Measurements from ENCODE around the gene LRP6. TPM values are rescaled to one million over a fixed set of nuclear protein-coding genes. Genes with fewer than 3 reads are reported as not detected.

Gene LRP6
- polyA plus RNA-seq, 1 donor from 2014 or later = 33.5 TPM

GRCh38 chr12:12194206-12194605 lies 72.6 kb downstream of the LRP6 start:
- H3K9me2 ChIP-seq (ENCODE audit: insufficient read depth, low read length) = no peaks in the 10 kb centered on the region
- H3K36me3 ChIP-seq (ENCODE audit: insufficient read depth, low read length) = peaks cover 13% of the 10 kb centered on the region
- no peak overlapping the region for H3K9ac ChIP-seq (ENCODE audit: low read length)
- H3K27me3 ChIP-seq (ENCODE audit: insufficient read depth, low read depth, low read length) = no peaks in the 10 kb centered on the region
- no peak overlapping the region for H3K27ac ChIP-seq (ENCODE audit: low read length)
- TF ChIP-seq EZH2 (IDR thresholded peaks at IDR 0.05; ENCODE audit: borderline replicate concordance, insufficient read depth, low read length, poor library complexity, severe bottlenecking) (no peak), SMC3 (conservative IDR thresholded peaks at IDR 0.05; ENCODE audit: poor library complexity) (no peak), MXI1 (conservative IDR thresholded peaks at IDR 0.05; ENCODE audit: poor library complexity, severe bottlenecking) (no peak), TAF1 (IDR thresholded peaks at IDR 0.05; ENCODE audit: low read depth) (no peak), POLR2AphosphoS5 (IDR thresholded peaks at IDR 0.05) (no peak), EP300 (conservative IDR thresholded peaks at IDR 0.05; ENCODE audit: poor library complexity, severe bottlenecking) (no peak), RAD21 (conservative IDR thresholded peaks at IDR 0.05) (no peak)
- TF ChIP-seq, protein P1, sequence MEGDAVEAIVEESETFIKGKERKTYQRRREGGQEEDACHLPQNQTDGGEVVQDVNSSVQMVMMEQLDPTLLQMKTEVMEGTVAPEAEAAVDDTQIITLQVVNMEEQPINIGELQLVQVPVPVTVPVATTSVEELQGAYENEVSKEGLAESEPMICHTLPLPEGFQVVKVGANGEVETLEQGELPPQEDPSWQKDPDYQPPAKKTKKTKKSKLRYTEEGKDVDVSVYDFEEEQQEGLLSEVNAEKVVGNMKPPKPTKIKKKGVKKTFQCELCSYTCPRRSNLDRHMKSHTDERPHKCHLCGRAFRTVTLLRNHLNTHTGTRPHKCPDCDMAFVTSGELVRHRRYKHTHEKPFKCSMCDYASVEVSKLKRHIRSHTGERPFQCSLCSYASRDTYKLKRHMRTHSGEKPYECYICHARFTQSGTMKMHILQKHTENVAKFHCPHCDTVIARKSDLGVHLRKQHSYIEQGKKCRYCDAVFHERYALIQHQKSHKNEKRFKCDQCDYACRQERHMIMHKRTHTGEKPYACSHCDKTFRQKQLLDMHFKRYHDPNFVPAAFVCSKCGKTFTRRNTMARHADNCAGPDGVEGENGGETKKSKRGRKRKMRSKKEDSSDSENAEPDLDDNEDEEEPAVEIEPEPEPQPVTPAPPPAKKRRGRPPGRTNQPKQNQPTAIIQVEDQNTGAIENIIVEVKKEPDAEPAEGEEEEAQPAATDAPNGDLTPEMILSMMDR (IDR thresholded peaks at IDR 0.05; ENCODE audit: poor library complexity, severe bottlenecking) = no peak
- TF ChIP-seq, protein P2, sequence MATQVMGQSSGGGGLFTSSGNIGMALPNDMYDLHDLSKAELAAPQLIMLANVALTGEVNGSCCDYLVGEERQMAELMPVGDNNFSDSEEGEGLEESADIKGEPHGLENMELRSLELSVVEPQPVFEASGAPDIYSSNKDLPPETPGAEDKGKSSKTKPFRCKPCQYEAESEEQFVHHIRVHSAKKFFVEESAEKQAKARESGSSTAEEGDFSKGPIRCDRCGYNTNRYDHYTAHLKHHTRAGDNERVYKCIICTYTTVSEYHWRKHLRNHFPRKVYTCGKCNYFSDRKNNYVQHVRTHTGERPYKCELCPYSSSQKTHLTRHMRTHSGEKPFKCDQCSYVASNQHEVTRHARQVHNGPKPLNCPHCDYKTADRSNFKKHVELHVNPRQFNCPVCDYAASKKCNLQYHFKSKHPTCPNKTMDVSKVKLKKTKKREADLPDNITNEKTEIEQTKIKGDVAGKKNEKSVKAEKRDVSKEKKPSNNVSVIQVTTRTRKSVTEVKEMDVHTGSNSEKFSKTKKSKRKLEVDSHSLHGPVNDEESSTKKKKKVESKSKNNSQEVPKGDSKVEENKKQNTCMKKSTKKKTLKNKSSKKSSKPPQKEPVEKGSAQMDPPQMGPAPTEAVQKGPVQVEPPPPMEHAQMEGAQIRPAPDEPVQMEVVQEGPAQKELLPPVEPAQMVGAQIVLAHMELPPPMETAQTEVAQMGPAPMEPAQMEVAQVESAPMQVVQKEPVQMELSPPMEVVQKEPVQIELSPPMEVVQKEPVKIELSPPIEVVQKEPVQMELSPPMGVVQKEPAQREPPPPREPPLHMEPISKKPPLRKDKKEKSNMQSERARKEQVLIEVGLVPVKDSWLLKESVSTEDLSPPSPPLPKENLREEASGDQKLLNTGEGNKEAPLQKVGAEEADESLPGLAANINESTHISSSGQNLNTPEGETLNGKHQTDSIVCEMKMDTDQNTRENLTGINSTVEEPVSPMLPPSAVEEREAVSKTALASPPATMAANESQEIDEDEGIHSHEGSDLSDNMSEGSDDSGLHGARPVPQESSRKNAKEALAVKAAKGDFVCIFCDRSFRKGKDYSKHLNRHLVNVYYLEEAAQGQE (IDR thresholded peaks at IDR 0.05; ENCODE audit: borderline replicate concordance) = no peak
- H3F3A ChIP-seq (ENCODE audit: insufficient read depth, low read length, poor library complexity, severe bottlenecking) = no peaks in the 10 kb centered on the region
- no peak overlapping the region for H2AFZ ChIP-seq (ENCODE audit: low read depth, low read length)
- no peak overlapping the region for H3K4me3 ChIP-seq (ENCODE audit: low read length)
- H3K4me2 ChIP-seq (ENCODE audit: low read length) = no peak overlapping the region
- no peaks in the 10 kb centered on the region for H4K20me1 ChIP-seq (ENCODE audit: insufficient read depth)
- peaks cover 4% of the 10 kb centered on the region for H3K9me3 ChIP-seq (ENCODE audit: low read length)
- H3K79me2 ChIP-seq (replicated peaks; ENCODE audit: insufficient read depth, low read length) = peaks cover 41% of the 10 kb centered on the region

- Histone ChIP-seq H3K79me2 (replicated peaks; ENCODE audit: insufficient read depth, low read length) (peaks cover 48% of the 10 kb centered on the region), H3K9me2 (ENCODE audit: insufficient read depth, low read length) (no peaks in the 10 kb centered on the region), H4K20me1 (ENCODE audit: insufficient read depth) (no peaks in the 10 kb centered on the region), H2AFZ (ENCODE audit: low read depth, low read length) (no peak overlapping the region), H3K4me3 (ENCODE audit: low read length) (no peak overlapping the region), H3F3A (ENCODE audit: insufficient read depth, low read length, poor library complexity, severe bottlenecking) (no peaks in the 10 kb centered on the region), H3K9ac (ENCODE audit: low read length) (no peak overlapping the region), H3K4me2 (ENCODE audit: low read length) (no peak overlapping the region), H3K9me3 (ENCODE audit: low read length) (no peaks in the 10 kb centered on the region), H3K27me3 (ENCODE audit: insufficient read depth, low read depth, low read length) (no peaks in the 10 kb centered on the region), H3K27ac (ENCODE audit: low read length) (no peak overlapping the region), H3K36me3 (ENCODE audit: insufficient read depth, low read length) (peaks cover 9% of the 10 kb centered on the region)
- TF ChIP-seq RAD21 (conservative IDR thresholded peaks at IDR 0.05) = no peak
- TF ChIP-seq, protein P2 (IDR thresholded peaks at IDR 0.05; ENCODE audit: borderline replicate concordance) = no peak
- no peak for TF ChIP-seq SMC3 (conservative IDR thresholded peaks at IDR 0.05; ENCODE audit: poor library complexity)
- no peak for TF ChIP-seq MXI1 (conservative IDR thresholded peaks at IDR 0.05; ENCODE audit: poor library complexity, severe bottlenecking)
- no peak for TF ChIP-seq EZH2 (IDR thresholded peaks at IDR 0.05; ENCODE audit: borderline replicate concordance, insufficient read depth, low read length, poor library complexity, severe bottlenecking)
- no peak for TF ChIP-seq EP300 (conservative IDR thresholded peaks at IDR 0.05; ENCODE audit: poor library complexity, severe bottlenecking)
- no peak for TF ChIP-seq TAF1 (IDR thresholded peaks at IDR 0.05; ENCODE audit: low read depth)
- TF ChIP-seq, protein P1 (IDR thresholded peaks at IDR 0.05; ENCODE audit: poor library complexity, severe bottlenecking) = no peak
- TF ChIP-seq POLR2AphosphoS5 (IDR thresholded peaks at IDR 0.05) = no peak
These were observed 75.8 kb downstream of the LRP6 start for GRCh38 chr12:12191008-12191407.
